Medulla oblongata (tissue), 1 donor: ENCODE data around the gene CAST.
"Not testable (repeated sequence)": the region's sequence is repeated elsewhere in the genome, so short reads cannot be mapped to it uniquely, and the experiment has no call there.

Source experiments
- DNase-seq: peaks from one replicate; pipeline ENCODE4 v3.0.0-alpha.2; 2015; ENCODE audit errors: extremely low spot score

The CAST gene

DNA sequence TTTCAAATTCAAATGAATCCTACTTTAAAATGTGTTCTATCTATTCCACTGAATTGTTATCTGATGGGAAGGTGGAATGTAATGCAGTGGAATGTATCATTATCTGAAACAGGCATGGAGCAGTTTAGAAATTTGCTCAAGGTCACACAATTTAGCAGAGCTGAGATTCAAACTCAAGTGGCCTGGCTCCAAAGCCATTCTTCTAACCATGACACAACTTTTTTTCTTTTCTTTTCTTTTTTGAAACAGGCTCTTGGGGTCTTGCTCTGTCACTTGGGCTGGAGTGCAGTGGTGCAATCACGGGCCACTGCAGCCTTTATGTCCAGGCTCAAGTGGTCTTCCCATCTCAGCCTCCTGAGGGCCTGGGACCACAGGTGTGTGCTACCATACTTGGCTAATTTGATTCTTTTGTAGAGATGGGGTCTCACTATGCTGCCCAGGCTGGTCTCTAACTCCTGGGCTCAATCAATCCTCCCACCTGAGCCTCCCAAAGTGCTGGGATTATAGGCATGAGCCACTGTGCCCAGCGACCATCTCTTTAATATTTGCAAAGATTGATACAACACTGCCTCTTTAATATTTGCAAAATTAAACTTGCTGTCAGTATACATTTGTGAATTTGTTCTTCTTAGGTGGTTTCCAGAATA, 50.0 kb downstream of the CAST start:
- DNase-seq = no peak

DNA sequence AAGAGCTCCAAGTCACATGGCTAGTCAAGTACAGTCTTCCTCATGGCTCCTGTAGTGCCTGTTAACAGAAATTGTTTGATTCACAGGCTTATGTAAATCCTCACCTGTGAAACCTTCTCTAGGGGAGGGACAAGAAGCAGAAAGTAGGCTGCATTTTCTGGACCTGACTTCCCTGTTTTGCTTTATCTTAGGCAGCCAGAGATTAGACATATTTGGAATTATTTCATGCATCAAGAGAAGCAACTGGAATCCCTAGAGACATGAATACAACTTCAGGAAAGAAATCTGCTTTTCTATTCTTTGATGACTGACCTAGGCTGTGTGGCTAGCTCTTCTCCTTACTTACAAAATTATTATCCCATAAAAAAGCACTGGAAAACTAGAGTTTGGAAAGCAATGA, 52.3 kb downstream of the CAST start:
- no peak for DNase-seq

DNA sequence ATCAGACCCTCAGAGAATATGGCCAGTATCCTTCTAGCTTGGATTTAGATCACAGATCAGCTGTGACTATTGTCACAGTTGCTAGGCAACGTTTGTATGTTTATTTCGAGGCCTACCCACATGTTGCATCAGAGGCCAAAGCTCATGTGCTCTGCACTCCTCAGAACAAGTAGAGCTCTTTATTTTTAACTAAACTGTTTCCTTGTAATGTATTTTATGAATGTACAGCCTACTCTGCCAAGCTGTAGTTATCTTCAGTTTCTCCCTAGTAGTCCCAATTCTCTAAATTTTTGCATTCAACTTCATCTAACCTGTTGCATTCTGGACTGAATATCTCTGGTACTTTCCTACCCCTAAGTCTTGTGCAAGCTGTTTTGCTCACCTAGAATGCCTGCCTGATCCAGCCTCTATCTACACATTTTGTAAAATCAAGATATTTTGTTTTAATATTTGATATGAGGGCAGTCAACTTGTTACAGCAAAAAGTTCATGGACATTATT, 52.8 kb downstream of the CAST start:
- DNase-seq = peak; percentile 51

DNA sequence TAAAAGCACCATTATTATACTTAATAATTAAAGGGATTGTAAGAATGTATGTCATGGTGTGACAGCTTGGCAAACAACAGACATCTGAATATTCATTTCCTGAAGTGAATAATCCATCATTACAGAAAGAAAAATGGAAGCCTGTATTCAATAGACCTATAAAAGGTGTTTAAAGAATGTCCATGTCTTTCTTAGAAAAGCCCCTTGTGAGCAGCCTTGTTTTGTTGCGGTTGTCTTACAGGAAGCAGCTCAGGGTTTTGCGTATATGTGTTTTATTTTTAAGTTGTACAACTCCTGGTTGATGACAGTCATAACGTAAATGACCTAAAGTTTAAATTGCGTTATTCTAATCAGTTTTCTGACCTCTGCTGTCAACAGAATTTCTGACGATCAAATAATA, 53.8 kb downstream of the CAST start:
- no peak for DNase-seq

DNA sequence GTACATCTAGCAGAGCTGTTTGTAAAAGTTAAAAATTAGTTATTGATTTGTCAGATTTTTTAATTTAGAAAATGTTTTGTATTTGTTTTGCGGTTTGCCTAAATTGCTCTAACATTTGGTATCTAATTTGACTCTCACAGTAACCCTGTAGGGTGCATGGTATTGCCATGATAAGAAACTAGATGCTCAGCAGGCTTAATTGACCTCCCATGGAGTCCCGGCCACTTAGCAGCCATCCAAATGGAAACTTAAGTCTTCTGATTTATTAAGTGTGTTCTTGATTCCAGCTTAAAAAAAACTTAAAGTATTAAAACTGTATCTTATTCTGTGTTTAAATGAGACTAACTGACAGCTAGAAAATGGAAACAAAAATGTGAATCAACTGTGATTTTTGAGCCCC, 54.5 kb downstream of the CAST start:
- DNase-seq = no peak

DNA sequence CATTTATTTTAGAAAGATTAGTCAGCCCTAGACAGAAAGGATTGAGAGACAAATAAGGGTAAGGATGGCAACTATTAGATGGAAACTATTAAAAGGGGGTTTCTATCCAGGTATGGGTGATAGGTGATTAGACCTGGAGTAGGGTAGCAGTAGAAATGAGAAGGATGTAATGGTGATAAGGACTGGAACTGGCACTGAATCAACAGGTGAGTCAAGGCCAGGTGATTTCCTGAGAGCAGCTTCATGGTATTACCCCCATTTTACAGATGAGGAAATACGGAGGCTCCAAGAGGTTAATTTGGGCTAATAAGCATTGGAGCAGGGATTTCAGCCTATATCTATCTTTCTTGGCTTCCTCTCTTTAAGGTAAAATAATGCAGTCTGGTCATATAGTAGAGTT, 55.7 kb downstream of the CAST start:
- no peak for DNase-seq

DNA sequence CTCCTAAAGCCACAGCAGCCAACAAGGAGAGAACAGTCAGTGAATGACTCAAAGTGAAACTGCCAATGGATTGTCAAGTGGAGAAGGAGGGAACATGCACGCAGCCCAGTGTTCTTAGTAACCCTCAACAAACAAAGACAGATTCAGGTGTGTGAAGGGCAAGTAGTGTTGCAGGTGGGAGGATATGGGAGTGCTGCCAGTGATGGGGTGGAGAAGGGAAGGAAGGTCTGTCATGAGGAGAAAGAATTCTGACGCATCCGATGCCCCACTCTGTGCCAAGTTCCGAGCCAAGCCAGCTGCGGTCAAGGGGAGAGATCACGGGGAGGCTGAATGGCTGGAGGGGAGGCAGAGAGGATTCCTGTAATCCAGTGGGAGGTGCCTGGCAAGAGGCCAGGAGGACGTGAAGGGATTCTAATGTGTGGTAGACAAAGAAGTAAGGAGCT, 56.5 kb downstream of the CAST start:
- DNase-seq = peak; percentile 35

DNA sequence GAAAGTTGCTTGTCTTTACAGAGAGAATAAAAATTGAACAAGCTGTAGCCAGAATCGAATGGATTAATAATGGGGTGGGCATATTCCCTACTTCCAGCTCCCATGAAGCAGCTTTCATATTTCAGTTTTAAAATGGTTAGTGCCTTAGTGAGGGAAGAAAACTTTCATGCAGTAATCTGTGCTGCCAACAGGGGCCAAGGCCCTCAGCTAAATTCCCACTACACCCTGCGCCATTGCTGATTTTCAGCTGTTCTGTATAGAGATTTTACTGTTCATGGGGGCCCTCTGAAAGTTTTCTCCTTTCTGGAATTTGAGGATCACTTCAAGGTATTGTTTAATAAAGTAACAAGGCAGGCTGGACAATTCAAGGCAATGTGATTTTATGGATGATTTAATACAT, 58.2 kb downstream of the CAST start:
- DNase-seq = no peak

DNA sequence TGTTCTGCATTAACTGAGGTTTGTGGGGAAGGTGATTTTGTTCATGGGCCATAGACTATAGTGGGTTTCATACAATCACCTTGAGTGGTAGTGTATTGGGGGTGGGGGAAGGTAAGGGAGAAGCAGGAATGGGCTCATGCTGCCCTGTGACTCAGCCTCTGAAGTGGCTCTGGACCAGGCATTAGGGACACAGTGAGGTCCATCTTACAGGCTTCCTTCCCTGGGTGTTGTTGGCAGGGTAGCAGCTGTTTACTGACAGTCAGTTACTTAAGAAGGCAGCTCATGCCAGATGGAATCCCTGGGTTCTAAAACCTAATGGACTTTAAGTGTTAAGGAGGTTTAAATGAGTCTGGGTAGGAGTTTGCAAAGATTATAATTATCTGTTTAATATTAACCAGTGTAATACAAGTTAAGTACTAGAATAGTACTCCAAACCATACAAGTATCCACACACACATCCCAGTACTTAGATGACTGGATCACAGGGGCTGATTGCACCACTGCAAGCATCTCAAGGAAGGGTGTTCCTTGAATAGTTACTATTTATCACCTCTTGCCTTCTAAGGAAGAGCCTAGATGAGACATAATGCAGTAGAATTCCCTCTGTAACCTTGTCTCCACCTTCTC, 59.3 kb downstream of the CAST start:
- DNase-seq = peak; percentile 45

DNA sequence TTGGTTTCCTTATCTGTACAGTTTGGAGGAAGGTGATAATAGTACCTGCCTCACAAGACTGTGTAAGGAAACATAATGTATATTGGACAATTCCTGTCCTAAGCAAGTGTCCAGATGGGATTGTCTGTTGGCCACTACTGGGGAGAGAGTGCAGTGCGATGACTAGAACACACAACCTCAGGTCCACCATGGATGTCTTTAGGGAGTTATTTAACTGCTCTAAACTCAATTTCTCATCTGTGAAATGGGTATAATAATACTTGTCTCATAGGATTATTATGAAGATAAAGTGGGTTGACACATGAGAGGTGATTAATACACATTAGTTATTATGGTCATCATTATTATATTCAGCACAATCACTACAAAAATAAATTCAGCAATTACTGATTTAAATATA, 63.1 kb downstream of the CAST start:
- DNase-seq = no peak

DNA sequence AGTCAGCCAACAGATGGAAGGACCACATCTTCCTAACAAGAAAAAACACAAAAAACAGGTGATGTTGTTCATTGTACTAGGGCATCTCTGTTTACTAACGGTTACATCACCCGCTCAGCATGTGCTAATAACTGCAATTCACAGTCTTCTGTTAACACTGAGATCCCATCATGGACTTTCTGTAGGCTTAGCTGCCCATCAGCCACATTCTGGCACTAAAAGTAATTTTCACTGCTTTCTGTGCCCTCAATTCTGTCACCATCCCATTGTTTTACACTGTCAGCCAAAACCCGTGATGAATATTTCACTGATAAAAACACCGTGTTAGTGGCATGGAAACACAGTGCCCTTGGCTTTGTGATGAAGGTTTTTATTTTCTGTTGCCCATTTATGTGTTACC, 64.6 kb downstream of the CAST start:
- no peak for DNase-seq

DNA sequence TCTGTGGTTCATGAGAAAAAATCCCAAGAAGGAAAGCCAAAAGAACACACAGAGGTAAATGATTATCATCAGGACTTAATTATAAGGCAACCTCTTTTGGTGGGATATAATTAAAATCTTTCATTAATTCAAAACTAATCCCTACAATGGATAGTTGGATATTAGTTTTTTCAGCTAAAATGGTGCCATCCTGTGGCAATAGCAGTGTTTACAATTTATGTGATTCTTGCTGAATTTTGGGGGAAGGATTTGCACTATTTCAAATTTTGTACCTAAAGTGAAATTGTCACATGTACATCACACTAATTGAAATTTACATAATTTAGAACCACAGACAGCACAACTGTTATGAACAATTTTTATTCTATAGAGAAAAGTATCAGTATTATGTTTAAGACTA, 67.0 kb downstream of the CAST start:
- peak; percentile 29 for DNase-seq

DNA sequence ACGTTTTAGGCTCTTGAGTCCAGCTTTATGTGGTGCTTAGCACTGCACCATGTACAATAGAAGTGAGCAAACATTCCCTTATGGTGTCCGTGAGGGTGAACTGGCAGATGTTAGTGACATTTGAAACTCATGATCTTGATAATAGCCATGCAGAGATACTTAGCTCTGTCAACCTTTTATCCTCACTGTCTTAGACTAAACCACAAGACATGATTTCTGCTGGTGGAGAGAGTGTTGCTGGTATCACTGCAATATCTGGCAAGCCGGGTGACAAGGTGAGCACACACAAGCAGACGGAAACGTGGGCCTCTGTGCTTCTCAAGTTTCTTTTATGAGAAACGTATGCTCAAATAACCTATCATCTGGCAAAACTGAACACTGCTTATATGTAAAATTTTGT, 68.4 kb downstream of the CAST start:
- DNase-seq = no peak

DNA sequence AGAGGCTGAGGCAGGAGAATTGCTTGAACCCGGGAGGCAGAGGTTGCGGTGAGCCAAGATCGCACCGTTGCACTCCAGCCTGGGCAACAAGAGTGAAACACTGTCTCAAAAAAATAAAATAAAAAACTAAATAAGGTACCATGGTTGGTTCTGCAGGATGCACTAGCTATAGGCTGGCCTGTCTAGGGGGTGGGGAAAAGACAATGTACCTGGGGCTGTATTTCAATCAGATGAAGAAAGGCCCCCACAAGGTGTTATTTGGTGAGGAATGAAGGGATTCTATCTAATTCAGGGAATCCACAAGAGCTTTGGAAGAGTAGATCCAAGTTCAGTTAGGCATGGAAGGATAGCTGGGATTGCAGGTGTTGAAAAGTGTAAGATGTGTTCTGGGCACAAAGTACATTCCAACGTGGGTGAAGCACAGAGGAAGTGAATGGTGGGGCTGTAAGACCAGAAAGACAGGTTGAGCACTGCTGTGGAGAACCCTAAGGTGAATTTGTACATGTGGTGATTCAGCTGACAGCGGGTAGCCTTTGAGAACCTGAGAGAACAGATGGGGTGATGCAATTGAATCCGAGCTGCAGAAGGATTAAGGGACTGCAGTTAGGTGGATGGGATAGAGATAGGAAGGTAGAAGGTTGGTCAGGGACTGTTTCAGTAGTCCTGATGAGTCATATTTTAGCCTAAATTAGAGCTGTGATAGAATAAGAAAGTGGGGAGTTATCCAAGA, 71.8 kb downstream of the CAST start:
- DNase-seq = no peak

DNA sequence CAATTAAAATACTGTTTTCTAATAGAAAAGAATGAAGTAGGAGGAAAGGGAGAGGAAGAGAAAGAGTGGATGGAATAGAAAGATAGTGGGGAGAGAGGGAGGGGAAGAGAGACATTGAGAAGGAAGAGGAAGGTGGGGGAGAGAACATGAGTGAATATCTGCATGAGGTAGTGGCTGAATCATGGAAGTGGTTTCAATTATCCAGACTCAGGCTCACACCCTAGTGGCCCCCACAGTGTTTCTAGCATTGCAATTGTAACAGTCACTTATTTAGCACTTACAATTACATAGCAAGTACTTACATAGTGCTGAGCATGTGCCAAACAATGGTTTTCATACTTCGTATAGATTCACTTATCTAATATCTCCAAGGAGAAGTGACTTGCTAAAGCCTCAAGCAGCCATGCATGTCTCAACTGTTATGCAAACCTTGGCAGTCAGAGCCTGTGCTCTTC, 72.7 kb downstream of the CAST start:
- DNase-seq = no peak

DNA sequence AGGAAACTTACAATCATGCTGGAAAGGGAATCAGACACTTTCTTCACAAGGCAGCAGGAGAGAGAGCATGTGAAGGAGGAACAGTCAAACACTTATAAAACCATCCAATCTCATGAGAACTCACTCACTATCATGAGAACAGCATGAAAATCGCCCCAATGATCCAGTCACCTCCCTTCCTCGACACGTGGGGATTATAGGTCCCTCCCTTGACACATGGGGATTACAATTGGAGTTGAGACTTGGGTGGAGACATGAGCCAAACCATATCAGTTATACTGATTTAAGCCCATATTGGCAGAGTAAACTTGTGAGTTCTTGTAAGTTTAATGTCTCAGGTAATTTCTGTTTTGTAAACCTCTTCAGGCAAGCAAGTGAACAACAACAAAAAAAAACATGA, 74.8 kb downstream of the CAST start:
- DNase-seq = no peak

DNA sequence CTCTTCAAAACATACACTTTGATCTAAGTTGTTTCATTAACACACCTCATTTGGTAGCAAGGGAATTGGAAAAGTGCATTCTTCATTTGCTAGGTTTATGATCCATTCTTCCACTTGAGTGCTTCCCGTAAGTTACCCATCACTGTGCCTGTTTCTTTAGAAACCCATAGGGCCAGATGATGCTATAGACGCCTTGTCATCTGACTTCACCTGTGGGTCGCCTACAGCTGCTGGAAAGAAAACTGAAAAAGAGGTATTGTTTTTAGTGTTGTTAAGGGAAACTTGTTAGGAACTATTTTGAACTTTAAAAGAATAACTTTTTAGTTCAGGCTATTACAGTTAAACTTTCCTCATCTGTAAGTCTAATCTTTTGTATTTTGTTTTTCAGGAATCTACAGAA, 78.9 kb downstream of the CAST start:
- no peak for DNase-seq

DNA sequence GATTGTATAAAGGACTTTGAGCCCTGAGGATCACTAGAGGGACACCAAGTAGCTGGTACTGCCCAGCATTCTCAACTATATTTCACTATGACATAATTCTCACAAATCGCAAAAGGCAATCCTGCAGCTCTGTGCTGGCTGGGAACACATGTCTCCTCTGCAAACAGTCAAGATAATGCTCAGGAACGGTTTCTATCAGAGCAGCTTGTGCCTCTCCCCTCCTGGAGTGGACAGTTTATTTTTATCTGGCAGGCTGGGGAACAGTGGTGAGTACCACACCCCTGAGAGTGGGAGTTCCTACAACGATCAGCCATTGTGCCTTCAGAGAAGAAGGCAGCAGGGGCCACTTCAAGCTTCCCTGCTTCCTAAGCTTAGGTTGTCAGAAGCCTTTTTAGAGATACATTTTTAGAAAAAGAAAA, 79.7 kb downstream of the CAST start:
- no peak for DNase-seq

DNA sequence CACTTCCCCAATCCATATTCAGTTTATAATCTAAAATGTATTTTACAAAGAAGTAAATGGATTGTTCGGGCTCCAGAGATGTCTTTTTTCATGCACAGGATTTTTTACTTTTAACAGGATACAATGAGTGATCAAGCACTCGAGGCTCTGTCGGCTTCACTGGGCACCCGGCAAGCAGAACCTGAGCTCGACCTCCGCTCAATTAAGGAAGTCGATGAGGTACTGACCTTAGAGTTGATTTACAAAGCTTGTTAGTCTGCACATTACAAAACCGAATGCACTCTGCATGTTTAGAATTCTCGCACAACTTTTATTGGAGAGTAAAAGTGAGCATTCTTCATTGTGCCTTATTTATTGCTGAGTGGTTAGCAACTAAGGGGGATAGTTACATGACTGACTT, 80.4 kb downstream of the CAST start:
- no peak for DNase-seq

DNA sequence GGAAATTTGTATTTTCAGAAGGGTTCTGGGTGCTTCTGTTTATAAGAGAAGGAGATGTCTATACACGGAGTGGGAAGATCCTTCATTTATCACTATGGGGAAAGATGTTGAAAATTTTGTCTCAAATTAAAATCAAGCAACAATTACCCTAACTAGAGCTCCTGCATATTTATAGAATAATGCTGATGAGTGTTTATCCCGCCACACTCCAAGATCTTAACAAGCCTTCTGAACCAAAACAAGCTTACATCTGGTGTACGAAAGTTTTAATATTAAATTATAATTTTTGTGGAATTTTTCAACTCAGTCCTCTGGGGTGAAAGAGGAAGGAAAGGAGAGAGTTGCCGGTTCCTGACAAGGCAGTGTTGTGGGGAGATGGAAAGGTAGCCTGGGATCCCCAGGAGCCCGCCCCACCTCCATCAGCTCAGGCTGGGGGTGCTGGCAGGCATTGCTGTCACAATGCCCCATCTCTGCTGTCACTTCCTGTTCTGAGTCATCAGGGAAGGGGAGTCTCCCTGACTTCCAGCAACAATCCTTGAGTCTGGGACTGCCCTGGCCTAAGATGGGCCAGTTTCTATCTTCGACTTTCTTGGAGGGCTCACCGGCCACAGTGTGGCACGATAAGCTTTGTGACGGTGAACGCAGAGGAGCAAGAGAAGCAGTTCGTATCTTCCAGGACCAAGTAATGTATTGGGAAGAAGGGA, 81.0 kb downstream of the CAST start:
- DNase-seq = no peak

DNA sequence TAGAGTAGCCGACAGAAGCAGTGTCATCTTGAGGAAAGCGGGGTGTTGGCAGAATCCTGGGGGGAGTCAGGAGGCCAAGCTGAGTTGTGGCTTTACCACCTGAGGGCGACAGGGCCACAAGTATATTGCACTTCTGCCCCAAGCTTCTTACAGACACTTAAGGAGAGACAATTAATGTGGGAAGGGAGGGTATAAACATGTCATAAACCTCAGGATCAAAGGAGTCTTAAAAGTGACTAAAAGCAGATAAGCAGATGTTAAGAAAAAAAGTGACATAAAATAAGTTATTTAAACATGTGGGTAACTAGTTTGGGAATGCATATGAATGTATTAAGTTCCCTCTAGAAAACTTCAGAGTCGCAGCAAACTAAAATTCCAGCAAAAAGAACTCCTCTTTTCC, 81.6 kb downstream of the CAST start:
- DNase-seq = no peak

DNA sequence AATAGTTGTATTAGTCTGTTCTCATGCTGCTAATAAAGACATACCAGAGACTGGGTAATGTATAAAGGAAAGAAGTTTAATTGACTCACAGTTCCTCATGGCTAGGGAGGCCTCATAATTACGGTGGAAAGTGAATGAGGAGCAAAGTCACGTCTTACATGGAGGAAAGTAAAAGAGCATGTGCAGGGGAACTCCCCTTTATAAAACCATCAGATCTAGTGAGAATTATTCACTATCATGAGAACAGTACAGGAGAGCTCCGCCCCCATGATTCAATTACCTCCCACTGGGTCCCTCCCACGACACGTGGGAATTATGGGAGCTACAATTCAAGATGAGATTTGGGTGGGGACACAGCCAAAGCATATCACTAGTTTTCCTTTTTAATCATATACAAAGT, 82.0 kb downstream of the CAST start:
- DNase-seq = not testable (repeated sequence)
